Chondrocyte (in vitro differentiated cells): ENCODE results near the gene DDX42. TPM values are rescaled to one million over a fixed set of nuclear protein-coding genes. Genes with fewer than 3 reads are reported as not detected.

Experiments
- DNase-seq: peaks from one replicate; pipeline ENCODE4 v3.0.0; 2021; ENCODE audit warnings: mixed read lengths, low spot score
- H3K27ac Mint-ChIP-seq: one replicate; pipeline ENCODE4 v1.8.0; 2021; ENCODE audit warnings: mild to moderate bottlenecking, moderate library complexity, mixed read lengths; ENCODE audit not compliant: unreplicated experiment
- H3K27me3 Mint-ChIP-seq: 2 replicates; pipeline ENCODE4 v1.8.0; 2021; ENCODE audit warnings: low read depth, mixed read lengths
- H3K36me3 Mint-ChIP-seq: 2 replicates; pipeline ENCODE4 v1.8.0; 2021; ENCODE audit warnings: low read depth, mixed read lengths
- H3K4me1 Mint-ChIP-seq: 2 replicates; pipeline ENCODE4 v1.8.0; 2021; ENCODE audit warnings: low read depth, mild to moderate bottlenecking, mixed read lengths
- H3K4me3 Mint-ChIP-seq: one replicate; pipeline ENCODE4 v1.8.0; 2021; ENCODE audit warnings: mild to moderate bottlenecking, moderate library complexity, mixed read lengths; ENCODE audit not compliant: unreplicated experiment
- H3K9me3 Mint-ChIP-seq: 2 replicates; pipeline ENCODE4 v1.8.0; 2021; ENCODE audit warnings: low read depth, mixed read lengths
- total RNA-seq: library from RNA; stranded (reverse); gene quantifications from 3 replicates; pipeline ENCODE4 v1.2.1, GENCODE V29; 2021
- TF ChIP-seq, protein P1 (sequence below): fragments of 200-600 bp; sonication (generic); IDR thresholded peaks from 2 replicates; pipeline ENCODE4 v1.5.0; 2021; ENCODE audit warnings: antibody characterized with exemption, mild to moderate bottlenecking, moderate library complexity

Gene DDX42
- total RNA-seq, 1 donor from 2014 or later = 99.0 TPM

DNA sequence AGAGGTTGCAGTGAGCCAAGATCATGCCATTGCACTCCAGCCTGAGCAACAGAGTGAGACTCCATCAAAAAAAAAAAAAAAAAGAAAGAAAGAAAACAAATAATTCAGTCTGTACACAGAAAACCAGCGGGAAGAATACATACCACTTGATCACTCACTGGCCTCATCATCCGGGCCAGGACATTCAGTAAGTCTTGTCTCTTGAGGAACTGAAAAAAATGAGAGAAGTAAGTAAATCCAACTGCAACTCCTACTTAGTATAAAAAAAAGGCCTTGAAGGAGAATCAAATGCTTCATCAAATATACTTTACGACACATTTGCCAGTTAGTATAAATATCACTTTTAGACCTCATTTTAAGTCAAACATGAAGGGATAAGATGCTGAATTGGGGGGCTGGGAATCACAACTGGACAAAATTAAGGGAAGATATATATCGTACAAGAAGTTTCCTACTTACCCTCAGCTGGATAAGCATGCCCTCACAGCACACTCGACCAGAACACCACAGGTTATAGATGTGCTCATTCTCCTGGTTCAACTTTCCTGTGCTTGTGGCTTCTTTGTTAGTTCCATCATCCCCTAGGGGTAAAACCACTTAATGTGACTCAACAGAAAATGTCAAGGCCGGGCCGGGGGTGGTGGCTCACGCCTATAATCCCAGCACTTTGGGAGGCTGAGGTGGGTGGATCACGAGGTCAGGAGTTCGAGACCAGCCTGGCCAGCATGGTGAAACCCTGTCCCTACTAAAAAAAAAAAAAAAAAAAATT lies 13.0 kb upstream of the DDX42 start:
- no peaks in the 10 kb centered on the region for H3K27me3 Mint-ChIP-seq
- no peak for DNase-seq
- H3K4me3 Mint-ChIP-seq = no peak overlapping the region
- peaks cover 3% of the 10 kb centered on the region for H3K4me1 Mint-ChIP-seq
- H3K27ac Mint-ChIP-seq = no peak overlapping the region
- H3K9me3 Mint-ChIP-seq = no peaks in the 10 kb centered on the region
- H3K36me3 Mint-ChIP-seq = peaks cover 29% of the 10 kb centered on the region
- TF ChIP-seq, protein P1, sequence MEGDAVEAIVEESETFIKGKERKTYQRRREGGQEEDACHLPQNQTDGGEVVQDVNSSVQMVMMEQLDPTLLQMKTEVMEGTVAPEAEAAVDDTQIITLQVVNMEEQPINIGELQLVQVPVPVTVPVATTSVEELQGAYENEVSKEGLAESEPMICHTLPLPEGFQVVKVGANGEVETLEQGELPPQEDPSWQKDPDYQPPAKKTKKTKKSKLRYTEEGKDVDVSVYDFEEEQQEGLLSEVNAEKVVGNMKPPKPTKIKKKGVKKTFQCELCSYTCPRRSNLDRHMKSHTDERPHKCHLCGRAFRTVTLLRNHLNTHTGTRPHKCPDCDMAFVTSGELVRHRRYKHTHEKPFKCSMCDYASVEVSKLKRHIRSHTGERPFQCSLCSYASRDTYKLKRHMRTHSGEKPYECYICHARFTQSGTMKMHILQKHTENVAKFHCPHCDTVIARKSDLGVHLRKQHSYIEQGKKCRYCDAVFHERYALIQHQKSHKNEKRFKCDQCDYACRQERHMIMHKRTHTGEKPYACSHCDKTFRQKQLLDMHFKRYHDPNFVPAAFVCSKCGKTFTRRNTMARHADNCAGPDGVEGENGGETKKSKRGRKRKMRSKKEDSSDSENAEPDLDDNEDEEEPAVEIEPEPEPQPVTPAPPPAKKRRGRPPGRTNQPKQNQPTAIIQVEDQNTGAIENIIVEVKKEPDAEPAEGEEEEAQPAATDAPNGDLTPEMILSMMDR = no peak

DNA sequence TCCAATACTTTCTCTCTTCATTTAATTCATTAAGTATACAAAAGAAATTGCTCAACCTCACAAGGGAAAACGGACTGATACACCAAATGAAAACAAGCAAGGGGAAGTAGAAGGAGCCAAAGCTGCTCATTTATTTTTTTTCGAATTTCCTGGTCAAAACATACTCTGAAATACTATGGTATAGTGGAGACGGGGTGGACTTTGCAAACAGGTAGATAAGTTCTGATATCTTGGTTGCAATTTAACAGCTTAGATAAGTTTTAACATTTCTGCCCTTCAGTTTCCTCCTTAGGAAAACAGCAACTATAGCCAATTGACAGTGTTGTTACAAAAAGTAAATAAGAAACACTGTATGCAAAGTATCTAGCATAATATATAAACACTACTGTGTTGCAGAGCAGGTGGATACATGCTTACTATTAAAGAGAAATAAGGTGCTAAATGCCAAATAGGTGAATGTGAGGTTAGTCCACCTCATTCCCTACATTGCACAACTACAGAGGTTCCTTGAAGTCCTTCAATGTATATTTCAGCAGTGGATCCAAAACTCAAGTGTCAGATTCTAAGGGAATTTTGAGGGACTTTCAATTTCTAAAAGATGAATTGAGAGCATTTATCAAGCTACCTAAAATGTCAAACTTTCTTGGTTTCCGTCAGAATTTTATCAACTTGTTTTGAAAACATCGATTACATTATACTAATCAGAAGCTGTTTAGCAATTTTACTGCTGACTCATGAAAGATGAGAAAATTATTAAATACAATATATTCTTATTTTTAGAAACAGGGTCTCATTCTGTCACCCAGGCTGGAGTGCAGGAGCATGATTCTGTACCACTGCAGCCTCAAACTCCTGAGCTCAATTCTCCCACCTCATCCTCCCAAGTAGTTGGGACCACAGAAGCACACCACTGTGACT lies 11.6 kb upstream of the DDX42 start:
- no peaks in the 10 kb centered on the region for H3K9me3 Mint-ChIP-seq

GRCh38 chr17:63764716-63765115 lies 9.3 kb upstream of the DDX42 start:
- H3K4me3 Mint-ChIP-seq = no peak overlapping the region
- no peak for DNase-seq
- peaks cover 22% of the 10 kb centered on the region for H3K36me3 Mint-ChIP-seq
- no peak overlapping the region for H3K27ac Mint-ChIP-seq
- TF ChIP-seq, protein P1 = no peak
- peaks cover 7% of the 10 kb centered on the region for H3K4me1 Mint-ChIP-seq
- no peaks in the 10 kb centered on the region for H3K9me3 Mint-ChIP-seq
- H3K27me3 Mint-ChIP-seq = no peaks in the 10 kb centered on the region

More for the DNA sequence above, 11.6 kb upstream of the DDX42 start:
- TF ChIP-seq, protein P1 = no peak
- no peaks in the 10 kb centered on the region for H3K27me3 Mint-ChIP-seq
- peaks cover 7% of the 10 kb centered on the region for H3K4me1 Mint-ChIP-seq
- no peak overlapping the region for H3K4me3 Mint-ChIP-seq
- no peak for DNase-seq
- H3K27ac Mint-ChIP-seq = no peak overlapping the region
- H3K36me3 Mint-ChIP-seq = peaks cover 25% of the 10 kb centered on the region

GRCh38 chr17:63766754-63767153 lies 7.2 kb upstream of the DDX42 start:
- Mint-ChIP-seq H3K36me3 (peaks cover 12% of the 10 kb centered on the region), H3K4me1 (peaks cover 14% of the 10 kb centered on the region), H3K27me3 (no peaks in the 10 kb centered on the region), H3K4me3 (no peak overlapping the region), H3K27ac (no peak overlapping the region), H3K9me3 (no peaks in the 10 kb centered on the region)
- TF ChIP-seq, protein P1 = no peak
- DNase-seq = no peak

- Mint-ChIP-seq H3K4me1 (peaks cover 21% of the 10 kb centered on the region), H3K27ac (no peak overlapping the region), H3K36me3 (peaks cover 7% of the 10 kb centered on the region), H3K4me3 (no peak overlapping the region), H3K9me3 (no peaks in the 10 kb centered on the region), H3K27me3 (no peaks in the 10 kb centered on the region)
- TF ChIP-seq, protein P1 = no peak
- DNase-seq = no peak
These were observed 5.5 kb upstream of the DDX42 start for GRCh38 chr17:63768433-63768832.
